Measurements from ENCODE around the gene LMBRD1.

LMBRD1 gene

DNA sequence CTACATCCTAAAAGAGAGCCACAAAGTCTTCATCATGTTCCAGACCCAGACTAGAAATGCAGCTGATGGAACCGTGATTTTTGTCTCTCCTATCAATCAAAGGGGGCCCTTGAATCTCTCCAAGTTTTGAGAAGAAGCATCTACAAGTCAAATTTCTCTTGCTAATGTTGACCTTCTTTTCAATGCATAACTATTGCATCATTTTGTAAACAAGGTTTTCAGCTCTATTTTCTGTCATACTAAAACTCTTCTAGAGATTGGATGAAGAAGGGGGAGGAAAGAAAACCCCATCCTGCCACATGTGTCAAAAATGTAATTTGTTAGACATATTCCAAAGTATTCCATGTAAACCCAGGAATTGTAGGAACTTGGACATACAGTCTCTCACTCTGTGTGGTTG, 169.2 kb downstream of the LMBRD1 start:
- DNase-seq, result no peak

GRCh38 chr6:69624944-69625343, 171.9 kb downstream of the LMBRD1 start:
- no peak for DNase-seq
